GM12878 (cell line): ENCODE data around the gene ADAR. TPM values are rescaled to one million over a fixed set of nuclear protein-coding genes. Genes with fewer than 3 reads are reported as not detected.
A peak's percentile ranks its signal among the peaks of the same experiment; 100 is the strongest.

Source experiments
- ATAC-seq: fragments of 200-7000 bp; cut with Tn5 transposase; 3 replicates; pipeline ENCODE4 v1.9.1; 2020; ENCODE audit warnings: mild to moderate bottlenecking, moderate library complexity
- BruUV-seq: library from RNA; stranded (reverse); fragments of 400-500 nt; replicated peaks from 2 replicates; lab custom pipeline; 2021; lab: Mats Ljungman, UMichigan
- CTCF ChIA-PET: fragments of 300-600 bp; sonication (Branson Sonifier 250); formaldehyde crosslinking; extraction: SDS; loops from one replicate; lab custom pipeline; 2021; ENCODE audit warnings: inconsistent platforms; lab: Yijun Ruan, JAX
- POLR2A ChIA-PET: fragments of 350-600 bp; formaldehyde crosslinking; extraction: SDS; loops from one replicate; lab custom pipeline; 2021; ENCODE audit warnings: inconsistent platforms; lab: Charles Lee
- RAD21 ChIA-PET: fragments of 300-600 bp; sonication (Branson Sonifier 250); formaldehyde crosslinking; loops from one replicate; lab custom pipeline; 2023; ENCODE audit warnings: antibody characterized with exemption; ENCODE audit not compliant: unreplicated experiment; lab: Charles Lee
- SMC1A ChIA-PET: fragments of 300-600 bp; sonication (Branson Sonifier 250); formaldehyde crosslinking; loops from one replicate; lab custom pipeline; 2023; ENCODE audit not compliant: unreplicated experiment, uncharacterized antibody; lab: Charles Lee
- DNase-seq: peaks from one replicate; pipeline ENCODE4 v3.0.0-alpha.2; 2011; ENCODE audit warnings: low read depth, low spot score
- FAIRE-seq: peaks from 3 replicates; lab custom pipeline; 2011; peaks lifted over from hg19 to GRCh38; lab: Jason Lieb, UNC
- H2AFZ ChIP-seq: 2 replicates; pipeline ENCODE4 v1.6.0; 2011; ENCODE audit warnings: low read depth, low read length, control low read depth; ENCODE audit not compliant: control insufficient read depth
- H3K27ac ChIP-seq: 2 replicates; pipeline ENCODE4 v1.5.1; 2011; ENCODE audit warnings: control low read depth; ENCODE audit not compliant: control insufficient read depth, insufficient read depth
- H3K27me3 ChIP-seq, 2 experiments: replicated peaks in 1 of 2; 2 replicates each; pipeline versions ENCODE4 v1.6.0 to v1.6.1; 2011; ENCODE audit warnings: low read length in 1 of 2; ENCODE audit not compliant: control insufficient read depth in 2 of 2, insufficient read depth in 2 of 2
- H3K36me3 ChIP-seq, 2 experiments: 2 replicates each; pipeline ENCODE4 v1.5.1; 2011; ENCODE audit warnings: low read length in 1 of 2; ENCODE audit not compliant: control insufficient read depth in 2 of 2, insufficient read depth in 2 of 2
- H3K4me1 ChIP-seq: 2 replicates; pipeline ENCODE4 v1.6.1; 2011; ENCODE audit warnings: mild to moderate bottlenecking, low read length, moderate library complexity, mixed read lengths; ENCODE audit not compliant: control insufficient read depth, insufficient read depth
- H3K4me2 ChIP-seq: 2 replicates; pipeline ENCODE4 v1.6.0; 2011; ENCODE audit warnings: control low read depth; ENCODE audit not compliant: control insufficient read depth, insufficient read depth
- H3K4me3 ChIP-seq: fragments of 200-600 bp; sonication (generic); 2 replicates; pipeline ENCODE4 v1.5.1; 2016
- H3K79me2 ChIP-seq: 2 replicates; pipeline ENCODE4 v1.6.0; 2011; ENCODE audit warnings: low read length; ENCODE audit not compliant: control insufficient read depth, insufficient read depth
- H3K9ac ChIP-seq: 2 replicates; pipeline ENCODE4 v1.8.0; 2011; ENCODE audit warnings: low read length, control low read depth, mixed read lengths; ENCODE audit not compliant: control insufficient read depth, insufficient read depth
- H3K9me3 ChIP-seq: replicated peaks from 3 replicates; pipeline ENCODE4 v1.5.1; 2011; ENCODE audit warnings: mild to moderate bottlenecking, low read length; ENCODE audit not compliant: control insufficient read depth, insufficient read depth
- H4K20me1 ChIP-seq: 2 replicates; pipeline ENCODE4 v1.6.0; 2011; ENCODE audit not compliant: control insufficient read depth, insufficient read depth
- EP300 ChIP-seq, 2 experiments: fragments of 150-350 bp in 1 of 2; IDR thresholded peaks; 2 replicates each; pipeline ENCODE4 v1.6.1; 2011 to 2012; ENCODE audit warnings: low read depth in 2 of 2, low read length in 2 of 2, borderline replicate concordance in 1 of 2, improper control_type of control experiment in 1 of 2, inconsistent platforms in 1 of 2; ENCODE audit not compliant: control insufficient read depth in 1 of 2
- MTA2 ChIP-seq: fragments of 450-650 bp; IDR thresholded peaks from 2 replicates; pipeline ENCODE4 v1.6.1; 2016; ENCODE audit warnings: low read depth, mild to moderate bottlenecking, moderate library complexity
- PKNOX1 ChIP-seq: fragments of 450-650 bp; IDR thresholded peaks from 2 replicates; pipeline ENCODE4 v1.6.1; 2016; ENCODE audit warnings: mild to moderate bottlenecking
- RFX5 ChIP-seq: IDR thresholded peaks from 2 replicates; pipeline ENCODE4 v1.6.1; 2011; ENCODE audit warnings: low read depth, low read length, improper control_type of control experiment
- RUNX3 ChIP-seq: IDR thresholded peaks from 2 replicates; pipeline ENCODE4 v1.6.1; 2012; ENCODE audit warnings: low read length, inconsistent platforms
- SMC3 ChIP-seq: IDR thresholded peaks from 2 replicates; pipeline ENCODE4 v1.6.1; 2011; ENCODE audit warnings: low read length, improper control_type of control experiment, borderline replicate concordance
- TAF1 ChIP-seq: IDR thresholded peaks from 2 replicates; pipeline ENCODE4 v1.6.1; 2011; ENCODE audit warnings: mild to moderate bottlenecking, low read depth, low read length, borderline replicate concordance
- WGBS: methylation state at CpG from one replicate; pipeline ENCODE4 v1.1.6; 2016; ENCODE audit warnings: low lambda C conversion rate; ENCODE audit not compliant: insufficient replicate concordance, insufficient coverage; ENCODE audit errors: missing lambda C conversion rate; 5-methylcytosine and 5-hydroxymethylcytosine counted together
- in situ Hi-C: fragments of 300-500 bp; cut with MboI; formaldehyde crosslinking; loops from 9 replicates; pipeline ENCODE4 v1.14.3; 2018; ENCODE audit warnings: mixed read lengths
- intact Hi-C: fragments of 100-400 bp; cut with micrococcal nuclease; formaldehyde crosslinking; loops from one replicate; pipeline ENCODE4 v1.14.2; 2022; ENCODE audit not compliant: unreplicated experiment
- polyA plus RNA-seq, 11 experiments: library from polyadenylated mRNA; depleted of rRNA in 4 of 11; unstranded in 6 of 11; stranded (reverse) in 5 of 11; fragments of >200 nt; fragmentation: Nextera tagmentation in 4 of 11; fragmentation: Illumina TruSeq in 1 of 11; extraction: Ambion mirVana in 4 of 11; extraction: Trizol in 1 of 11; gene quantifications; 1 replicate in 1 of 11; 2 replicates in 10 of 11; pipeline versions ENCODE4 v1.2.1 to v1.2.3, GENCODE V29; 2011 to 2016; ENCODE audit warnings: inconsistent platforms in 2 of 11, missing spikeins in 2 of 11, low read depth in 1 of 11
- total RNA-seq, 4 experiments: library from RNA; depleted of rRNA in 3 of 4; stranded (reverse); fragments of >200 nt in 3 of 4; fragmentation: Illumina TruSeq in 1 of 4; extraction: Trizol in 1 of 4; gene quantifications; 2 replicates each; pipeline versions ENCODE4 v1.2.1 to v1.2.3, GENCODE V29; 2013 to 2021

Gene ADAR
- total and polyA plus RNA-seq, 10 of the 15 experiments (the other 5 are each of a cell fraction or from before 2014, with no cell fraction given) = 55.5 to 413 (median 176) TPM

GRCh38 chr1:154572468-154573167 is 35.4 kb downstream of the ADAR start:
- in situ Hi-C loops (no loop called here), intact Hi-C loops (no loop called here)
- 45% methylated on average over 10 of the region's 10 CpGs for WGBS
- Histone ChIP-seq H3K4me2 (no peak overlapping the region), H3K79me2 (no peaks in the 10 kb centered on the region), H3K4me3 (no peak overlapping the region), H2AFZ (no peak overlapping the region), H3K27me3 (peaks cover 0 to 5% of the 10 kb centered on the region in 2 experiments; a peak in 2 of 4 replicates), H3K4me1 (no peaks in the 10 kb centered on the region), H3K9ac (no peak overlapping the region), H3K36me3 (no peaks in the 10 kb centered on the region; a peak in 1 of 4 replicates), H4K20me1 (no peaks in the 10 kb centered on the region; the same call in 1 of the 2 replicates), H3K9me3 (no peaks in the 10 kb centered on the region), H3K27ac (no peak overlapping the region)
- DNase-seq = no peak
- ATAC-seq = no peak; the same call in 2 of the 3 replicates
- ChIA-PET POLR2A (interaction anchor here (0.7 kb wide), 1 partner anchor 32 kb away, joined by 3 read pairs; no protein-coding TSS in a partner anchor), CTCF (interaction anchor here (0.6 to 1.1 kb wide), 2 partner anchors 12 to 36 kb away, joined by 3 to 4 read pairs; no protein-coding TSS in a partner anchor), RAD21 (no interaction called here), SMC1A (interaction anchor here (1.1 kb wide), 1 partner anchor 13 kb away, joined by 3 read pairs; no protein-coding TSS in a partner anchor)
- BruUV-seq = no TSS peak
- TF ChIP-seq SMC3 (no peak), PKNOX1 (no peak), RUNX3 (no peak), MTA2 (no peak), EP300 (IDR thresholded peaks at IDR 0.05; ENCODE audit: borderline replicate concordance in 1 of 2, control insufficient read depth in 1 of 2, low read depth in 2 of 2, low read length in 2 of 2) (no peak), RFX5 (peak; percentile 78; the same call in 1 of the 2 replicates), TAF1 (no peak)
- FAIRE-seq = no peak
